Natural killer cell (primary cell): Measurements from ENCODE around the gene CDH13. TPM values are rescaled to one million over a fixed set of nuclear protein-coding genes. Genes with fewer than 3 reads are reported as not detected.

ENCODE experiments used
- ATAC-seq, 3 donors: fragments of 150-1000 bp in 2 of 3; fragments of 200-7000 bp in 1 of 3; cut with Tn5 transposase; 1 replicate in 1 of 3; 2 replicates in 2 of 3; pipeline ENCODE4 v1.10.0; 2021; ENCODE audit warnings: mild to moderate bottlenecking in 2 of 3, moderate library complexity in 2 of 3
- DNase-seq, 2 donors: peaks; one replicate each; pipeline versions ENCODE4 v3.0.0 to v3.0.0-alpha.2; 2013 to 2021; ENCODE audit warnings: mixed read lengths in 1 of 2
- H3K27ac ChIP-seq: one replicate; pipeline ENCODE4 v1.5.1; 2013; ENCODE audit warnings: mild to moderate bottlenecking, low read length
- H3K27me3 ChIP-seq: one replicate; pipeline ENCODE4 v1.6.1; 2013; ENCODE audit warnings: low read length; ENCODE audit not compliant: control insufficient read depth, insufficient read depth
- H3K36me3 ChIP-seq: one replicate; pipeline ENCODE4 v1.6.1; 2013; ENCODE audit warnings: low read length; ENCODE audit not compliant: control insufficient read depth, insufficient read depth
- H3K4me1 ChIP-seq: one replicate; pipeline ENCODE4 v1.6.1; 2013; ENCODE audit warnings: low read length; ENCODE audit not compliant: control insufficient read depth, insufficient read depth
- H3K4me3 ChIP-seq: one replicate; pipeline ENCODE4 v1.5.1; 2013; ENCODE audit warnings: low read length
- H3K9me3 ChIP-seq: one replicate; pipeline ENCODE4 v1.6.1; 2013; ENCODE audit warnings: low read length; ENCODE audit not compliant: control insufficient read depth, insufficient read depth
- H3K27ac Mint-ChIP-seq, 2 donors: one replicate each; pipeline ENCODE4 v1.8.0; 2022; ENCODE audit warnings: mild to moderate bottlenecking in 2 of 2, mixed read lengths in 2 of 2, moderate library complexity in 1 of 2
- H3K27me3 Mint-ChIP-seq, 2 donors: one replicate each; pipeline ENCODE4 v1.8.0; 2022; ENCODE audit warnings: low read depth in 2 of 2, mixed read lengths in 2 of 2
- H3K36me3 Mint-ChIP-seq: one replicate; pipeline ENCODE4 v1.8.0; 2022; ENCODE audit warnings: mixed read lengths
- H3K4me1 Mint-ChIP-seq, 2 donors: one replicate each; pipeline ENCODE4 v1.8.0; 2022; ENCODE audit warnings: mixed read lengths in 2 of 2
- H3K4me3 Mint-ChIP-seq: one replicate; pipeline ENCODE4 v1.8.0; 2022; ENCODE audit warnings: mild to moderate bottlenecking, moderate library complexity, mixed read lengths
- H3K9me3 Mint-ChIP-seq, 2 donors: one replicate each; pipeline ENCODE4 v1.8.0; 2022; ENCODE audit warnings: mixed read lengths in 2 of 2
- WGBS: methylation state at CpG from one replicate; pipeline ENCODE4 v1.1.7; 2013; ENCODE audit warnings: missing lambda C conversion rate; ENCODE audit not compliant: insufficient coverage; 5-methylcytosine and 5-hydroxymethylcytosine counted together
- intact Hi-C: fragments of 100-400 bp; cut with micrococcal nuclease; formaldehyde crosslinking; loops from one replicate; pipeline ENCODE4 v1.14.2; 2022
- total RNA-seq, 4 donors: library from RNA; stranded (reverse); fragments of 120-200 nt in 1 of 4; gene quantifications; one replicate each; pipeline versions ENCODE4 v1.2.3 to v1.2.4, GENCODE V29; 2013 to 2022
- TF ChIP-seq, protein P1 (sequence below): fragments of 200-600 bp; IDR thresholded peaks from one replicate; pipeline ENCODE4 v1.8.0; 2022; ENCODE audit warnings: antibody characterized with exemption

The CDH13 gene
- total RNA-seq, 3 donors from 2014 or later (not counting 1 experiment from before 2014, with no cell fraction given): not detected

DNA sequence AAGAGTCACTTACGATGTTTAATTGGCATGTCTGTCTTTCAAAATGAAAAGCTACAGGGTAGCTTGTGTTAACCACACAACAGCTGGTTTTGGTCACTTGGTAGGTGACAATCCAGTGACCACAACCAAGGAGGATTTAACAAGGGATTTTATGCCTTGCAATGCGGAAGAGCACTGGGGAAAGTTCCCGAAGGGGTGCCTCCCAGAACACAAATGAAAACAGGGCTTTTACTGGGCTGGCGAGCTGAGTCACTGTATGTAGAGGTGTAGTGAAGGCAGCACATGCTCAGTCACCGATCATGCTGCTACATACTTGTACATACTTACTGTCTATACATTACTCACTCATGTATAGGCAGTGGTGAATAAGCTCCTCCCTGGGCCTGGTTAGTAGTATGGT is 483.5 kb downstream of the CDH13 start:
- Mint-ChIP-seq H3K4me3 (no peak overlapping the region), H3K4me1 (peaks cover 12 to 18% of the 10 kb centered on the region in 2 donors), H3K36me3 (no peaks in the 10 kb centered on the region), H3K9me3 (no peaks in the 10 kb centered on the region), H3K27me3 (peaks cover 28 to 32% of the 10 kb centered on the region in 2 donors), H3K27ac (no peak overlapping the region)
- H3K27me3 ChIP-seq: no peaks in the 10 kb centered on the region
- no peaks in the 10 kb centered on the region for H3K36me3 ChIP-seq
- ATAC-seq (no peak), DNase-seq (no peak)
- intact Hi-C loops: no loop called here
- 86% methylated on average over 4 of the region's 5 CpGs for WGBS
- H3K9me3 ChIP-seq: no peaks in the 10 kb centered on the region
- no peaks in the 10 kb centered on the region for H3K4me1 ChIP-seq
- no peak overlapping the region for H3K27ac ChIP-seq
- TF ChIP-seq, protein P1, sequence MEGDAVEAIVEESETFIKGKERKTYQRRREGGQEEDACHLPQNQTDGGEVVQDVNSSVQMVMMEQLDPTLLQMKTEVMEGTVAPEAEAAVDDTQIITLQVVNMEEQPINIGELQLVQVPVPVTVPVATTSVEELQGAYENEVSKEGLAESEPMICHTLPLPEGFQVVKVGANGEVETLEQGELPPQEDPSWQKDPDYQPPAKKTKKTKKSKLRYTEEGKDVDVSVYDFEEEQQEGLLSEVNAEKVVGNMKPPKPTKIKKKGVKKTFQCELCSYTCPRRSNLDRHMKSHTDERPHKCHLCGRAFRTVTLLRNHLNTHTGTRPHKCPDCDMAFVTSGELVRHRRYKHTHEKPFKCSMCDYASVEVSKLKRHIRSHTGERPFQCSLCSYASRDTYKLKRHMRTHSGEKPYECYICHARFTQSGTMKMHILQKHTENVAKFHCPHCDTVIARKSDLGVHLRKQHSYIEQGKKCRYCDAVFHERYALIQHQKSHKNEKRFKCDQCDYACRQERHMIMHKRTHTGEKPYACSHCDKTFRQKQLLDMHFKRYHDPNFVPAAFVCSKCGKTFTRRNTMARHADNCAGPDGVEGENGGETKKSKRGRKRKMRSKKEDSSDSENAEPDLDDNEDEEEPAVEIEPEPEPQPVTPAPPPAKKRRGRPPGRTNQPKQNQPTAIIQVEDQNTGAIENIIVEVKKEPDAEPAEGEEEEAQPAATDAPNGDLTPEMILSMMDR: no peak
- H3K4me3 ChIP-seq: no peak overlapping the region

DNA sequence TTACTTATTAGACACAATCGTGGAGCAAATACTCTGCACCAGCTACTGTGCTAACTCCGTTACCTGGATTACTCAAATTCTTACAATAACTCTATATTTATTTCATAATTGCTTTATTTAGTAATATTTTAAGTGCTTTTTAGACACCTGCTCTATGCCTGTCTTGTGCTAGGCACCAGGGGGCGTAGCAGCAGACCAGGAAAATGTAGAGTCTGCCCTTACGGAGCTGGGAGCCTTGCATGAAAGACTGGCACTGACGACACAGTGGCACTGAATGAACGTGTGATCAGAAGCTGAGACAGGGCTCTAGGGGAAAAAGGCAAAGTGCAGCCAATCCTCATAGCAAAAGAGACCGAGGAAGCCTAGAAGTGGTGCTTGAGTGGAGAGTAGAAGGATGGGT is 486.5 kb downstream of the CDH13 start:
- ATAC-seq (peak in 2 of 3 donors; percentile 47 to 53), DNase-seq (peak in 1 of 2 donors; percentile 24)
- no peak overlapping the region for H3K27ac ChIP-seq
- H3K4me1 ChIP-seq: no peaks in the 10 kb centered on the region
- Mint-ChIP-seq H3K36me3 (no peaks in the 10 kb centered on the region), H3K27me3 (peaks cover 27 to 35% of the 10 kb centered on the region in 2 donors), H3K27ac (no peak overlapping the region), H3K4me3 (no peak overlapping the region), H3K9me3 (no peaks in the 10 kb centered on the region), H3K4me1 (peaks cover 16 to 23% of the 10 kb centered on the region in 2 donors)
- H3K27me3 ChIP-seq: no peaks in the 10 kb centered on the region
- no peak overlapping the region for H3K4me3 ChIP-seq
- H3K36me3 ChIP-seq: no peaks in the 10 kb centered on the region
- no peaks in the 10 kb centered on the region for H3K9me3 ChIP-seq
- WGBS: 17% methylated on average over 6 of the region's 7 CpGs
- TF ChIP-seq, protein P1: peak; percentile 44
- intact Hi-C loops: loop anchor here (2.0 kb wide), 1 partner anchor 101 kb away; no protein-coding TSS in a partner anchor

DNA sequence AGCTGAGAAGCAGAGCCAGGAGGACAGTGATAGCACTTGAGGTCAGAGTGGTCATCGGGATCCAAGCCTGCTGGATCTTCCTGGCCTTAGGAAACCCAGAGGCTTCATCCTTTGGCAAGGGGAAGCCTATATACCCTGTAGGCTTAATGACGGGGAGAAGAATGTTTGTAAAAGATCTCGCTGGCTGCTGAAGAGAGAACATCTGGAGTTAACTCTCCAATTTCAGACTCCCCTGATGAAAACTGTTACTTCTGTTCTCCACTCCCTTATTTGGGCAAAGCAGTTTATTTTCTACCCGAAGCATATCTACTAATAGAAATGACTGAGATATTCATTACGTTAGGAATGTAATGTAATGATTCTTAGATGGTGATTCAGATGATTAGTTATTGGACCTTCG is 487.0 kb downstream of the CDH13 start:
- TF ChIP-seq, protein P1: no peak
- Mint-ChIP-seq H3K9me3 (no peaks in the 10 kb centered on the region), H3K4me1 (peaks cover 16 to 23% of the 10 kb centered on the region in 2 donors), H3K27ac (no peak overlapping the region), H3K27me3 (peaks cover 26 to 35% of the 10 kb centered on the region in 2 donors), H3K36me3 (no peaks in the 10 kb centered on the region), H3K4me3 (no peak overlapping the region)
- Histone ChIP-seq H3K9me3 (no peaks in the 10 kb centered on the region), H3K4me3 (no peak overlapping the region), H3K4me1 (no peaks in the 10 kb centered on the region), H3K36me3 (no peaks in the 10 kb centered on the region), H3K27ac (no peak overlapping the region), H3K27me3 (no peaks in the 10 kb centered on the region)
- DNase-seq (no peak), ATAC-seq (no peak)
- intact Hi-C loops: loop anchor here (2.0 kb wide), 1 partner anchor 101 kb away; no protein-coding TSS in a partner anchor
- WGBS: 87% methylated on average over 6 of the region's 6 CpGs
